GM21381 (cell line): ENCODE results near the gene CPZ.

ENCODE experiments used
- ATAC-seq: cut with Tn5 transposase; IDR thresholded peaks from one replicate; pipeline ENCODE4 v1.9.1; 2021; ENCODE audit warnings: mild to moderate bottlenecking, moderate library complexity; ENCODE audit not compliant: unreplicated experiment

CPZ gene

DNA sequence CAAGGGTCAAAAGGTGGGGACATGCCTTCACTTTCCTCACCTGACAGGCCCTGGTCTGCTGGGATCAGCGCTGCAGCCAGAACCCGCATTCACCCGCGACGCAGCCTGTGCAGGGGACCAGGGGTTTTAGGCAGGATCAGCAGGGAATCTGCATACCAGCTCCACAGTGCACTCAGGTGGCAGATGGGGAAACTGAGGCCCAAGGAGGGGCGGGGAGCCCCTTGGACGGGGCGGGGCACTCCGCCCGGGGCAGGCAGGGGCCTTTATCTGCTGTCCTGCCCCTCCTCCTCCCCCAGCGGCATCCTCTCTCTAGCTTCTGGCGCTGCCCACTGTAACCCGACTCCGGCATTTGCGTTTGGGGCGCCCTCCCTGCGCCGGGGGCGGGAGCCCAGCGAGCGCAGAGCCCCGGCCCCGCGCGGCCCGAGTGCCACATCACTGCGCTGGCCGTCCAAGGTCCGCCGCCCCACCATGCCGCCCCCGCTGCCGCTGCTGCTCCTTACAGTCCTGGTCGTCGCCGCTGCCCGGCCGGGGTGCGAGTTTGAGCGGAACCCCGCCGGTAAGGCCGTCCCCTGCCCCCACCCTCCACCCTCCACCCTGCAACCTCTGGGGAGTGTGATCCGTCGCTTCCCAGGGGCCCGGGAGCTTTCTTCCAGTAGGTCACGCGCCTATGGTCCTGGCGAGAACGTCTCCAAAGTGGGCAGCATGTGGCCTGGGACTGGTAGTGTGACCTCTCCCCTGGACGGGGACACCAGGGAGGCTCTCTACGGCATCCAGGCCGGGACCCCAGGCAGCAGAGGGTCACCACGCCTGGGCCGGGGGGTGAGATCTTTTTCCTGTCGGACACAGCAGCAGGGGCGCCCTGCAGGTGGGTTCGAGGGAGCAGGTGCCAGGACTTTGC is at the start of gene CPZ:
TSS of gene CPZ (plus strand) at position 400 of the 898 bp plus-strand sequence. CDS start at position 469, 69 bp downstream.
- ATAC-seq: no peak

GRCh38 chr4:8542776-8543525 is 49.6 kb upstream of the CPZ start:
- ATAC-seq: no peak

GRCh38 chr4:8543623-8544022 is 48.9 kb upstream of the CPZ start:
- no peak for ATAC-seq

GRCh38 chr4:8544282-8544681 is 48.3 kb upstream of the CPZ start:
- no peak for ATAC-seq

DNA sequence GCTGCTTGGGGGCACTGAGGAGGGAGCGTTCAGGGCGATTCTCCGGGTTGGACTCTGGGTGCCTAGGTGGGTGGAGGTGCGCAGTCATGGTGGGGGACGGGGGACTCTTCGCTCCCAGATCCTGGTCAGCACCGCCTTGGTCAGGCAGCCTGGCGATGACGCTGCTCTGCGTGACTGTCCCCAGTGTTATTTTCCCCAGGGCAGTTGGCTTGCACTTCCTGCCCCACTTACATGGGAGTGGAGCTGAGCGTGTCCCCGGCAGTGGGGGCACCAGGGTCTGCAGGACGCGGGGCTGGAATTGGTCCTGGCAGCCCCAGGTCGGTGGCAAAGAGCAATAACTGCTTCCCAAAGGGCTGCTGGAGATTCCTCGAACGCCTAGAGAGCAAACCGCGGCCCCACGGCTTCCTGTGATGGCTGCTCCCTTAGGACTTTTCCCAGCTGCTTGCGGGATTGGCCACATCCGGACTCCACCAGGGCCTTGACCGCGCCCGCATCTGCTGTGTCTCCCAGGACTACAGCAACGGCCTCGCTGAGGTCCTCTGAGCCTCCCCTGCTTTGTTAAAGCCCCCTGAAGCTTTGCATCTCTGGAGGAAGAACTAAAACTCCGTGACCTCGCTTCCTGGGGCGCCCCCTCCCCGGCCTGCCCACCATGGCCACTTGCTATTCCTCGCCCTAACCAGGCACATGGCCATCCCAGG is 47.7 kb upstream of the CPZ start:
- no peak for ATAC-seq

- ATAC-seq: no peak
Observed at GRCh38 chr4:8545439-8545765, 47.2 kb upstream of the CPZ start.

DNA sequence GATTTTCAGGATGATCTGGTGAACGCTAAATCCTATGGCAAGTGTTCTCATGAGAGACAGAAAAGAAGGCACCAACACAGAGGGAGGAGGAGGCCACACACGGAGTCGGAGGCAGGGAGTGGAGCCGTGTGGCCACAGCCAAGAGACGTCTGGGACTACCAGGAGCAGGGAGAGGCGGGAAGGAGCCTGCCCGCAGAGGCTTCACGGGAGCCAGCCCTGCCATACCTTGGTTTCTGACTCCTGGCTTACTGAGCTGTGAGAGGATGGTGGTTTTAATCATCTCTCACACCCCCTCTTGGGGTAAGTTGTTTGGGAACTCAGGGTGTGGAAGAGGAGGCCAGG is 45.8 kb upstream of the CPZ start:
- ATAC-seq: no peak

GRCh38 chr4:8547108-8547911 is 45.3 kb upstream of the CPZ start:
- ATAC-seq: no peak

GRCh38 chr4:8547912-8548730 is 44.4 kb upstream of the CPZ start:
- no peak for ATAC-seq

GRCh38 chr4:8548731-8549351 is 43.7 kb upstream of the CPZ start:
- ATAC-seq: no peak

- no peak for ATAC-seq
Observed at GRCh38 chr4:8549352-8549931, 43.1 kb upstream of the CPZ start.

- ATAC-seq: no peak
Observed at GRCh38 chr4:8550691-8551090, 41.9 kb upstream of the CPZ start.

DNA sequence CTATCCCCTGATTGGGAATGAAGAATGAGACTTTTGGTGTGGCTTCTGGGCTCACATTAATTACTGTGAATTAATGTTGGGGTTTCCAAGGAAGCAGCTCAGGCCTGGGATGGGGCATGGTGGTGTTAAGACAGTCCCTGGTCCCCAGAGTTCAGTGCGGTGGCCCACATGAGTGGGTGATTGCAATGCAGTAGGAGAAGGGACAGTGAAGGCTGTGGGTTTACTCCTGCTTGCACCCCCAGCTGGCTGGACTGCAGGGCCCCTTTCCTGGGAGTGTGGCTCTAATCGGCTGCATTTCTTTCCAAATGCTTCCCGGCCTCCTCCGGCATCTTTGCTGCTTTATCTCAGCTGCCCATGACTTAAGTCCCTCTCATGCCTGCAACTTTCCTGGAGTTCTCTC is 40.5 kb upstream of the CPZ start:
- no peak for ATAC-seq

DNA sequence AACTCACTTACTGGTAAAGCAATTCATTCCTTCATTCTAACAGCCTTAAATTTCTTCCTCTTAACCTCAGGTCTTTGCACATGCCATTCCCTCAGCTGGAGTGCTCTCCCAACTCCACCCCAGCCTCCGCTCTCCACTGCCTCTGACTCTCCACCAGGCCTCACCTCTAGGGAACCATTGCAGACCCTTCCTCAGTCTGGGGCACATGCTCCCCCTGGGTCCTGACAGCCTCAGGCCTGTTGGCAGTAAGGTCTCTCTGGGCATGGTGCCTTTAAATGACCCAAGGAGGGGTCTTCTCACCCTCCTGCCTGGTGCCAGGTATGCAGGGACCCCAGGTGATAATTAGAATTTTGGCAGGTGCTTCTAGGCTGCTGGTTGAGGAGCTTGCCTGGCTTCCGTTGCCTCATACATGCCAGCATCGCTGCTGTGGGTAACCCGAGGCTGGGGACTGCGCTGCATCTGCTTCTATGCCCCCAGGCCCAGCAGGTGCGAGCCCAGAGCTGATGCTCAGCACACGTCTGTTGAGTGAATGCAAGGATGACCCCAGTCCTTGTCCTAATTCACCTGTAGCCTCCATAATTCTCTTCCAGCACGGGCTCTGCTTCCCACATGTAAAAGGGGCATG is 39.9 kb upstream of the CPZ start:
- no peak for ATAC-seq

DNA sequence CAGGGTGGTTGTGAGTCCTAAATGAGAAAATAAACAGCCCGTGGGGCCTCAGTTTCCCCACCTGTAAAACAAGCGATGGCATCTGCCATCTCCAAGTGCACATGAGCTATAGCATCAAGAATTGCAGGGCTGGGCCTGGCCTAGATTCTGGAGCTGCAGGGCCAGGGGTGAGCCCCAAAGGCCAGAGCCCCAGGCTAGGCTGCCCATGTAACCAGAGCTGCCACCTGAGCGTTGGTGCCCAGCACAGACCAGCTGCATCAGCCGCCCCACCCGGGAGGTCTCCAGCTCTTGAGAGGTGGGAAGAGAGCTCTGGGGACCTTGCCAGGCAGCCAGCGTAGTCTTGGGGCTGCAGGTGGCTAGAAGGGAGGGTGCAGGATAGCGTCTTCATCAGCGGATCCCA is 39.3 kb upstream of the CPZ start:
- no peak for ATAC-seq

GRCh38 chr4:8553991-8554405 is 38.6 kb upstream of the CPZ start:
- ATAC-seq: no peak

DNA sequence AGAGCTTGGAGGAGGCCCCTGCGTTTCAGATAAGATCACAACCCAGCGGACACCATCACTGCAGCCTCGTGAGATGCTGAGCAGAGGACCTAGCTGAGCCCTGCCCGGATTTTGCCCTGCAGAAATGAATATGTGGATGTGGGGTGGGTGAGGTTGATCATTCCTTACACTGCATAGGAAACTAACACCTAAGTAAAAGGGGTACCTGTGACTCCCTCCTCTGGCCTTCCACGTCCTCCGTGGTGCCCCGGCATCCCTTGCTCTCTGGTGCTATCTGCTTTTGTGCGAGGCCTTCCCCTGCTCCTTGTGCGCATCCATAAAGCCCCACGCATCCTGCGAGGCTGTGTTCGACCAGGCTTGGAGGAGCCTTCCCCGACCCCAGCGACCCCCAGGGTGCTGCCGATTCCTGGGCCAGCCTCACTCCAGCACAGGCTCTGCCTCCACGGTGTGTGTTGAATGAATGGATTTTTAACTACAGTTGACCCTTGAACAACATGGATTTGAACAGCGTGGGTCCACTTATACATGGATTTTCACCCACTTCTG is 37.9 kb upstream of the CPZ start:
- no peak for ATAC-seq

GRCh38 chr4:8555716-8556115 is 36.8 kb upstream of the CPZ start:
- no peak for ATAC-seq
